ENCODE results near the gene SGTB. TPM values are rescaled to one million over a fixed set of nuclear protein-coding genes. Genes with fewer than 3 reads are reported as not detected.

SGTB gene
- total and polyA plus RNA-seq, 2 donors (not counting 1 experiment from before 2014, with no cell fraction given): 1.8 to 5.5 TPM

DNA sequence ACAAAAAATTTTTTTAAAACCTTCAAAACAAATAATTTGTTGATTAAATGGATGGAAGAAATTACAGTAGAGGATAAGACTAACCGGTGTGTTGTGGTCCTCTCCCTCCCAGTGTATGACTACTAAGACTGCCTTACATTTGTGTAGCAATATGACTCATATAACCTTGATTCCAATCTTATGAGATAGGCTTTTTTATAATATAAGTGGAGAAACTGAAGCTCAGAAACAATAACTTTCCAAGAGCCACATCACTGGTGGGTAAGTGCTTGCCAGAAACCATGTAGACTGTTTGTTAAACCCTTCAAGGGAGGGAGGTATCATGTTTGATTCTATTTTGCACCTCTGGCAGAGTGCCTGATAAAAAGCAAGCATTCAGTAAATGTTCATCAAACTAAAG lies 47.6 kb upstream of the SGTB start:
- no peaks in the 10 kb centered on the region for H3K79me2 ChIP-seq (ENCODE audit: control insufficient read depth, insufficient read depth, low read length)
- intact Hi-C loops (cut with micrococcal nuclease): no loop called here
- POLR2A ChIA-PET: no interaction called here
- WGBS (ENCODE audit: insufficient coverage): no CpG with 5 or more reads among the region's 1 CpG
- no peak overlapping the region for H3K27ac ChIP-seq (ENCODE audit: low read length in 2 of 2)
- no peak overlapping the region for H2AFZ ChIP-seq (ENCODE audit: insufficient read depth, low read depth, low read length, poor library complexity, severe bottlenecking)
- no peak for DNase-seq
- CTCF ChIA-PET: no interaction called here
- ATAC-seq (ENCODE audit: low read depth): no peak
- no peak overlapping the region for H3K9ac ChIP-seq (ENCODE audit: low read length)
- peaks cover 0 to 7% (median 0%) of the 10 kb centered on the region in 3 donors for H3K9me3 ChIP-seq (ENCODE audit: control extremely low read depth in 1 of 3, control insufficient read depth in 2 of 3, insufficient read depth in 1 of 3, low read length in 2 of 3)
- no peaks in the 10 kb centered on the region for H3K27me3 Mint-ChIP-seq
- TF ChIP-seq, protein P1, sequence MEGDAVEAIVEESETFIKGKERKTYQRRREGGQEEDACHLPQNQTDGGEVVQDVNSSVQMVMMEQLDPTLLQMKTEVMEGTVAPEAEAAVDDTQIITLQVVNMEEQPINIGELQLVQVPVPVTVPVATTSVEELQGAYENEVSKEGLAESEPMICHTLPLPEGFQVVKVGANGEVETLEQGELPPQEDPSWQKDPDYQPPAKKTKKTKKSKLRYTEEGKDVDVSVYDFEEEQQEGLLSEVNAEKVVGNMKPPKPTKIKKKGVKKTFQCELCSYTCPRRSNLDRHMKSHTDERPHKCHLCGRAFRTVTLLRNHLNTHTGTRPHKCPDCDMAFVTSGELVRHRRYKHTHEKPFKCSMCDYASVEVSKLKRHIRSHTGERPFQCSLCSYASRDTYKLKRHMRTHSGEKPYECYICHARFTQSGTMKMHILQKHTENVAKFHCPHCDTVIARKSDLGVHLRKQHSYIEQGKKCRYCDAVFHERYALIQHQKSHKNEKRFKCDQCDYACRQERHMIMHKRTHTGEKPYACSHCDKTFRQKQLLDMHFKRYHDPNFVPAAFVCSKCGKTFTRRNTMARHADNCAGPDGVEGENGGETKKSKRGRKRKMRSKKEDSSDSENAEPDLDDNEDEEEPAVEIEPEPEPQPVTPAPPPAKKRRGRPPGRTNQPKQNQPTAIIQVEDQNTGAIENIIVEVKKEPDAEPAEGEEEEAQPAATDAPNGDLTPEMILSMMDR (IDR thresholded peaks at IDR 0.05): no peak
- no peak for TF ChIP-seq EZH2 (IDR thresholded peaks at IDR 0.05; ENCODE audit: borderline replicate concordance, insufficient read depth, low read depth, low read length, poor library complexity, severe bottlenecking)
- no peaks in the 10 kb centered on the region for H3K4me1 ChIP-seq (ENCODE audit: control insufficient read depth in 2 of 2, insufficient read depth in 2 of 2, low read length in 2 of 2)
- H3K27ac Mint-ChIP-seq: no peak overlapping the region
- H3K27me3 ChIP-seq (replicated peaks in 1 of 4; ENCODE audit: control extremely low read depth in 1 of 4, control insufficient read depth in 3 of 4, insufficient read depth in 4 of 4, low read length in 3 of 4): no peaks in the 10 kb centered on the region
- no peaks in the 10 kb centered on the region for H3K9me3 Mint-ChIP-seq (ENCODE audit: insufficient read depth)
- H4K20me1 ChIP-seq (ENCODE audit: control insufficient read depth, insufficient read depth, low read length, poor library complexity, severe bottlenecking): no peaks in the 10 kb centered on the region
- H3K4me3 Mint-ChIP-seq: no peak overlapping the region
- H3K4me2 ChIP-seq (replicated peaks; ENCODE audit: low read depth, low read length, poor library complexity, severe bottlenecking): no peak overlapping the region
- H3K36me3 ChIP-seq (replicated peaks in 1 of 2; ENCODE audit: control extremely low read depth in 1 of 2, control insufficient read depth in 1 of 2, extremely low read depth in 1 of 2, insufficient read depth in 2 of 2, low read length in 1 of 2): peaks cover 0 to 1% of the 10 kb centered on the region in 2 experiments
- H3K4me3 ChIP-seq (ENCODE audit: control extremely low read depth in 1 of 5, extremely low read depth in 1 of 5, insufficient read depth in 1 of 5, low read depth in 2 of 5, low read length in 4 of 5): no peak overlapping the region
- H3K4me1 Mint-ChIP-seq: no peaks in the 10 kb centered on the region

- no peaks in the 10 kb centered on the region for H3K79me2 ChIP-seq (ENCODE audit: control insufficient read depth, insufficient read depth, low read length)
- CTCF ChIA-PET: no interaction called here
- peaks cover 0 to 1% of the 10 kb centered on the region in 2 experiments for H3K36me3 ChIP-seq (replicated peaks in 1 of 2; ENCODE audit: control extremely low read depth in 1 of 2, control insufficient read depth in 1 of 2, extremely low read depth in 1 of 2, insufficient read depth in 2 of 2, low read length in 1 of 2)
- H3K27me3 ChIP-seq (replicated peaks in 1 of 4; ENCODE audit: control extremely low read depth in 1 of 4, control insufficient read depth in 3 of 4, insufficient read depth in 4 of 4, low read length in 3 of 4): no peaks in the 10 kb centered on the region
- ATAC-seq (ENCODE audit: low read depth) (no peak), DNase-seq (no peak)
- no peaks in the 10 kb centered on the region for H3K9me3 Mint-ChIP-seq (ENCODE audit: insufficient read depth)
- intact Hi-C loops (cut with micrococcal nuclease): no loop called here
- POLR2A ChIA-PET: no interaction called here
- H3K4me2 ChIP-seq (replicated peaks; ENCODE audit: low read depth, low read length, poor library complexity, severe bottlenecking): no peak overlapping the region
- H3K4me1 Mint-ChIP-seq: no peaks in the 10 kb centered on the region
- no peak overlapping the region for H3K27ac ChIP-seq (ENCODE audit: low read length in 2 of 2)
- no peak overlapping the region for H3K4me3 Mint-ChIP-seq
- H3K9me3 ChIP-seq (ENCODE audit: control extremely low read depth in 1 of 3, control insufficient read depth in 2 of 3, insufficient read depth in 1 of 3, low read length in 2 of 3): peaks cover 0 to 7% (median 0%) of the 10 kb centered on the region in 3 donors
- no peak overlapping the region for H3K27ac Mint-ChIP-seq
- H2AFZ ChIP-seq (ENCODE audit: insufficient read depth, low read depth, low read length, poor library complexity, severe bottlenecking): no peak overlapping the region
- H3K27me3 Mint-ChIP-seq: no peaks in the 10 kb centered on the region
- H3K4me1 ChIP-seq (ENCODE audit: control insufficient read depth in 2 of 2, insufficient read depth in 2 of 2, low read length in 2 of 2): no peaks in the 10 kb centered on the region
- TF ChIP-seq, protein P1 (IDR thresholded peaks at IDR 0.05): no peak
- TF ChIP-seq EZH2 (IDR thresholded peaks at IDR 0.05; ENCODE audit: borderline replicate concordance, insufficient read depth, low read depth, low read length, poor library complexity, severe bottlenecking): no peak
- no peaks in the 10 kb centered on the region for H4K20me1 ChIP-seq (ENCODE audit: control insufficient read depth, insufficient read depth, low read length, poor library complexity, severe bottlenecking)
- 100% methylated on average over 1 of the region's 7 CpGs for WGBS (ENCODE audit: insufficient coverage)
- no peak overlapping the region for H3K4me3 ChIP-seq (ENCODE audit: control extremely low read depth in 1 of 5, extremely low read depth in 1 of 5, insufficient read depth in 1 of 5, low read depth in 2 of 5, low read length in 4 of 5)
- no peak overlapping the region for H3K9ac ChIP-seq (ENCODE audit: low read length)
Observed at GRCh38 chr5:65768723-65769346, 46.9 kb upstream of the SGTB start.
